A673 (cell line): ENCODE measurements around the gene ZBTB2. TPM values are rescaled to one million over a fixed set of nuclear protein-coding genes. Genes with fewer than 3 reads are reported as not detected.

Experiments
- BruUV-seq: library from RNA; stranded (reverse); fragments of 400-500 nt; replicated peaks from 2 replicates; lab custom pipeline; 2021; lab: Mats Ljungman, UMichigan
- CTCF ChIA-PET: fragments of 300-600 bp; sonication (Branson Sonifier 250); formaldehyde crosslinking; loops from one replicate; lab custom pipeline; 2022; ENCODE audit warnings: antibody characterized with exemption; lab: Charles Lee
- POLR2A ChIA-PET: fragments of 300-600 bp; sonication (Branson Sonifier 250); formaldehyde crosslinking; loops from one replicate; lab custom pipeline; 2022; ENCODE audit warnings: antibody characterized with exemption; ENCODE audit not compliant: low non-redundant PET; lab: Charles Lee
- DNase-seq: peaks from one replicate; pipeline ENCODE4 v3.0.0-alpha.2; 2015; ENCODE audit warnings: low spot score
- H3K27ac ChIP-seq: fragments of 200-600 bp; sonication (generic); 2 replicates; pipeline ENCODE4 v1.5.1; 2016; ENCODE audit warnings: mixed run types, low read depth, mild to moderate bottlenecking, mixed read lengths, antibody characterized with exemption, low read length; ENCODE audit not compliant: poor library complexity, severe bottlenecking
- H3K27me3 ChIP-seq: fragments of 200-600 bp; sonication (generic); replicated peaks from 2 replicates; pipeline ENCODE4 v1.6.1; 2017; ENCODE audit warnings: mixed run types, low read depth, mild to moderate bottlenecking, mixed read lengths, antibody characterized with exemption, low read length; ENCODE audit not compliant: insufficient read depth, poor library complexity
- H3K36me3 ChIP-seq: fragments of 200-600 bp; sonication (generic); 2 replicates; pipeline ENCODE4 v1.6.1; 2016; ENCODE audit warnings: mixed run types, mild to moderate bottlenecking, mixed read lengths, antibody characterized with exemption, low read length; ENCODE audit not compliant: insufficient read depth, poor library complexity, severe bottlenecking
- H3K4me1 ChIP-seq: fragments of 200-600 bp; sonication (generic); 2 replicates; pipeline ENCODE4 v1.6.1; 2017; ENCODE audit warnings: mixed run types, mild to moderate bottlenecking, mixed read lengths, antibody characterized with exemption, low read length; ENCODE audit not compliant: insufficient read depth, poor library complexity, severe bottlenecking
- H3K4me3 ChIP-seq: fragments of 200-600 bp; sonication (generic); 2 replicates; pipeline ENCODE4 v1.5.1; 2016; ENCODE audit warnings: low read depth, mixed run types, mild to moderate bottlenecking, mixed read lengths, low read length; ENCODE audit not compliant: poor library complexity, severe bottlenecking
- H3K9me3 ChIP-seq: fragments of 200-600 bp; sonication (generic); 2 replicates; pipeline ENCODE4 v1.6.1; 2016; ENCODE audit warnings: mixed run types, low read depth, mild to moderate bottlenecking, mixed read lengths, antibody characterized with exemption, low read length; ENCODE audit not compliant: poor library complexity, severe bottlenecking
- CTCF ChIP-seq: fragments of 300-800, 200-600 bp; sonication (generic); conservative IDR thresholded peaks from 2 replicates; pipeline ENCODE4 v1.5.1; 2017; ENCODE audit warnings: low read depth, mild to moderate bottlenecking, antibody characterized with exemption, low read length, moderate library complexity, mixed read lengths
- EZH2 ChIP-seq: fragments of 200-600 bp; sonication (generic); IDR thresholded peaks from 2 replicates; pipeline ENCODE4 v1.6.1; 2017; ENCODE audit warnings: borderline replicate concordance, low read depth, mild to moderate bottlenecking, mixed read lengths, antibody characterized with exemption, low read length; ENCODE audit not compliant: poor library complexity, severe bottlenecking
- intact Hi-C: fragments of 100-400 bp; cut with micrococcal nuclease; formaldehyde crosslinking; loops from one replicate; pipeline ENCODE4 v1.10.0; 2022; ENCODE audit not compliant: unreplicated experiment
- total RNA-seq: library from RNA; stranded (reverse); gene quantifications from 2 replicates; pipeline ENCODE4 v1.2.3, GENCODE V29; 2021

ZBTB2 gene
- total RNA-seq, 1 experiment from 2014 or later: 24.0 TPM

GRCh38 chr6:151434369-151434768, 43.0 kb upstream of the ZBTB2 start:
- Histone ChIP-seq H3K4me3 (no peak overlapping the region), H3K36me3 (peaks cover 27% of the 10 kb centered on the region), H3K4me1 (peaks cover 38% of the 10 kb centered on the region), H3K9me3 (no peaks in the 10 kb centered on the region), H3K27ac (no peak overlapping the region), H3K27me3 (no peaks in the 10 kb centered on the region)
- CTCF ChIA-PET: interaction anchor here (0.6 kb wide), 1 partner anchor 100 kb away, joined by 3 read pairs; no protein-coding TSS in a partner anchor
- no peak for DNase-seq
- intact Hi-C loops: loop anchor here (5.0 to 10.0 kb wide), 2 partner anchors 330 to 833 kb away; no protein-coding TSS in a partner anchor
- BruUV-seq: no TSS peak
- TF ChIP-seq CTCF (no peak), EZH2 (no peak)
- POLR2A ChIA-PET: no interaction called here

GRCh38 chr6:151432651-151433050, 41.3 kb upstream of the ZBTB2 start:
- Histone ChIP-seq H3K27me3 (no peaks in the 10 kb centered on the region), H3K4me3 (no peak overlapping the region), H3K27ac (no peak overlapping the region), H3K36me3 (peaks cover 37% of the 10 kb centered on the region), H3K9me3 (no peaks in the 10 kb centered on the region), H3K4me1 (peaks cover 33% of the 10 kb centered on the region)
- no peak for TF ChIP-seq CTCF
- no peak for TF ChIP-seq EZH2
- POLR2A ChIA-PET: no interaction called here
- no TSS peak for BruUV-seq
- intact Hi-C loops: loop anchor here (5.0 to 10.0 kb wide), 2 partner anchors 332 to 835 kb away; no protein-coding TSS in a partner anchor
- CTCF ChIA-PET: no interaction called here
- peak; percentile 49 for DNase-seq

- POLR2A ChIA-PET: no interaction called here
Observed at GRCh38 chr6:151431337-151431736, 40.0 kb upstream of the ZBTB2 start.

More at GRCh38 chr6:151431337-151431736, 40.0 kb upstream of the ZBTB2 start:
- intact Hi-C loops: loop anchor here (5.0 to 10.0 kb wide), 2 partner anchors 333 to 836 kb away; no protein-coding TSS in a partner anchor
- no peak for DNase-seq
- H3K27me3 ChIP-seq: no peaks in the 10 kb centered on the region
- no peaks in the 10 kb centered on the region for H3K9me3 ChIP-seq
- H3K4me3 ChIP-seq: no peak overlapping the region
- H3K36me3 ChIP-seq: peaks cover 37% of the 10 kb centered on the region
- no TSS peak for BruUV-seq
- CTCF ChIA-PET: no interaction called here
- peaks cover 20% of the 10 kb centered on the region for H3K4me1 ChIP-seq
- TF ChIP-seq EZH2: no peak
- TF ChIP-seq CTCF: no peak
- H3K27ac ChIP-seq: no peak overlapping the region
